H1 (cell line): ENCODE data around the gene RIBC1. TPM values are rescaled to one million over a fixed set of nuclear protein-coding genes. Genes with fewer than 3 reads are reported as not detected.

Source experiments
- CTCF ChIA-PET: fragments of 300-600 bp; sonication (Branson Sonifier 250); formaldehyde crosslinking; loops from one replicate; lab custom pipeline; 2021; ENCODE audit not compliant: partially characterized antibody; lab: Charles Lee
- POLR2A ChIA-PET: fragments of 300-600 bp; sonication (Branson Sonifier 250); formaldehyde crosslinking; loops from one replicate; lab custom pipeline; 2021; ENCODE audit warnings: inconsistent platforms; ENCODE audit not compliant: partially characterized antibody; lab: Charles Lee
- DNase-seq, 2 experiments: peaks; one replicate each; pipeline versions ENCODE4 v3.0.0 to v3.0.0-alpha.2; 2010 to 2022; ENCODE audit warnings: low spot score in 2 of 2, low read depth in 1 of 2, mixed read lengths in 1 of 2
- FAIRE-seq: peaks from 2 replicates; lab custom pipeline; 2011; peaks lifted over from hg19 to GRCh38; lab: Jason Lieb, UNC
- H2AFZ ChIP-seq: 2 replicates; pipeline ENCODE4 v1.8.1; 2012; ENCODE audit warnings: low read length, inconsistent platforms
- H2AK5ac ChIP-seq: 2 replicates; pipeline ENCODE4 v1.6.1; 2013; ENCODE audit warnings: low read depth, low read length
- H2BK120ac ChIP-seq: replicated peaks from 2 replicates; pipeline ENCODE3; 2013; ENCODE audit warnings: low read depth, low read length, inconsistent platforms
- H2BK12ac ChIP-seq: 2 replicates; pipeline ENCODE4 v1.6.1; 2013; ENCODE audit warnings: low read depth, low read length
- H2BK15ac ChIP-seq: 2 replicates; pipeline ENCODE4 v1.6.1; 2013; ENCODE audit warnings: low read length
- H2BK20ac ChIP-seq: 2 replicates; pipeline ENCODE4 v1.6.1; 2013; ENCODE audit warnings: low read length
- H2BK5ac ChIP-seq: 2 replicates; pipeline ENCODE4 v1.6.1; 2013; ENCODE audit warnings: low read depth, low read length
- H3K14ac ChIP-seq: 2 replicates; pipeline ENCODE4 v1.6.1; 2013; ENCODE audit warnings: inconsistent platforms; ENCODE audit not compliant: insufficient read length
- H3K18ac ChIP-seq: 2 replicates; pipeline ENCODE4 v1.6.1; 2013; ENCODE audit warnings: low read length; ENCODE audit errors: extremely low read depth
- H3K23ac ChIP-seq: 2 replicates; pipeline ENCODE4 v1.6.1; 2013; ENCODE audit warnings: inconsistent platforms; ENCODE audit not compliant: insufficient read length
- H3K23me2 ChIP-seq: 2 replicates; pipeline ENCODE4 v1.6.1; 2013; ENCODE audit warnings: low read depth, low read length
- H3K27ac ChIP-seq: 2 replicates; pipeline ENCODE4 v1.6.1; 2011; ENCODE audit warnings: low read depth, low read length, inconsistent platforms
- H3K27me3 ChIP-seq, 4 experiments: replicated peaks in 1 of 4; 1 replicate in 1 of 4; 2 replicates in 3 of 4; pipeline versions ENCODE4 v1.6.1 to v1.8.1; 2011 to 2013; ENCODE audit warnings: low read length in 3 of 4, mild to moderate bottlenecking in 3 of 4, inconsistent platforms in 2 of 4, mixed read lengths in 2 of 4, moderate library complexity in 1 of 4; ENCODE audit not compliant: control insufficient read depth in 3 of 4, insufficient read depth in 3 of 4; ENCODE audit errors: extremely low read depth in 1 of 4
- H3K36me3 ChIP-seq, 4 experiments: 2 replicates each; pipeline versions ENCODE4 v1.6.1 to v1.8.1; 2011 to 2013; ENCODE audit warnings: mild to moderate bottlenecking in 4 of 4, low read length in 3 of 4, moderate library complexity in 2 of 4, control low read depth in 1 of 4, inconsistent platforms in 1 of 4; ENCODE audit not compliant: insufficient read depth in 4 of 4, control insufficient read depth in 2 of 4
- H3K4ac ChIP-seq: replicated peaks from 2 replicates; pipeline ENCODE3; 2013; ENCODE audit warnings: low read length, low read depth, mixed read lengths, inconsistent platforms; ENCODE audit not compliant: insufficient read length
- H3K4me1 ChIP-seq, 4 experiments: replicated peaks in 1 of 4; 1 replicate in 1 of 4; 2 replicates in 3 of 4; pipeline versions ENCODE4 v1.6.1 to v1.8.1; 2011 to 2013; ENCODE audit warnings: low read length in 3 of 4, inconsistent platforms in 2 of 4, mixed read lengths in 1 of 4; ENCODE audit not compliant: insufficient read depth in 4 of 4, control insufficient read depth in 3 of 4
- H3K4me2 ChIP-seq, 2 experiments: 2 replicates each; pipeline versions ENCODE4 v1.6.1 to v1.8.1; 2011 to 2013; ENCODE audit warnings: low read depth in 2 of 2, low read length in 2 of 2, control low read depth in 1 of 2, inconsistent platforms in 1 of 2, mild to moderate bottlenecking in 1 of 2; ENCODE audit not compliant: insufficient read depth in 1 of 2
- H3K4me3 ChIP-seq, 4 experiments: fragments of 200-600, 300-600 bp in 1 of 4; sonication (generic), shearing (Covaris generic), sonication (Bioruptor Twin) in 1 of 4; 2 replicates each; pipeline versions ENCODE4 v1.5.1 to v1.8.1; 2011 to 2016; ENCODE audit warnings: low read length in 4 of 4, low read depth in 3 of 4, control low read depth in 2 of 4, inconsistent platforms in 2 of 4, mild to moderate bottlenecking in 2 of 4, mixed read lengths in 1 of 4, moderate library complexity in 1 of 4; ENCODE audit not compliant: insufficient read depth in 2 of 4; ENCODE audit errors: extremely low read depth in 1 of 4
- H3K56ac ChIP-seq: replicated peaks from 2 replicates; pipeline ENCODE3; 2013; ENCODE audit warnings: low read depth, mild to moderate bottlenecking, mixed read lengths, low read length, inconsistent platforms; ENCODE audit not compliant: insufficient read length
- H3K79me1 ChIP-seq: 2 replicates; pipeline ENCODE4 v1.6.1; 2013; ENCODE audit warnings: low read depth, low read length, control low read depth
- H3K79me2 ChIP-seq, 2 experiments: 2 replicates each; pipeline versions ENCODE4 v1.6.1 to v1.8.1; 2012 to 2013; ENCODE audit warnings: low read length in 2 of 2, mild to moderate bottlenecking in 2 of 2, inconsistent platforms in 1 of 2; ENCODE audit not compliant: insufficient read depth in 2 of 2, control insufficient read depth in 1 of 2
- H3K9ac ChIP-seq, 4 experiments: replicated peaks in 1 of 4; 1 replicate in 1 of 4; 2 replicates in 3 of 4; pipeline versions ENCODE4 v1.6.1 to v1.8.1; 2011 to 2013; ENCODE audit warnings: low read depth in 3 of 4, low read length in 3 of 4, control low read depth in 2 of 4, mild to moderate bottlenecking in 2 of 4, moderate library complexity in 2 of 4, inconsistent platforms in 1 of 4; ENCODE audit errors: extremely low read depth in 1 of 4
- H3K9me3 ChIP-seq, 2 experiments: 2 replicates each; pipeline versions ENCODE4 v1.6.1 to v1.8.1; 2012 to 2013; ENCODE audit warnings: mild to moderate bottlenecking in 2 of 2, moderate library complexity in 2 of 2, control low read depth in 1 of 2, inconsistent platforms in 1 of 2, low read depth in 1 of 2, low read length in 1 of 2, mixed read lengths in 1 of 2; ENCODE audit not compliant: insufficient read depth in 2 of 2
- H4K20me1 ChIP-seq, 2 experiments: replicated peaks in 1 of 2; 2 replicates each; pipeline versions ENCODE3 to v1.8.1; 2011 to 2013; ENCODE audit warnings: inconsistent platforms in 2 of 2, low read length in 2 of 2, mild to moderate bottlenecking in 1 of 2; ENCODE audit not compliant: insufficient read depth in 2 of 2, control insufficient read depth in 1 of 2
- H4K5ac ChIP-seq: 2 replicates; pipeline ENCODE4 v1.6.1; 2013; ENCODE audit warnings: low read length, low read depth, mixed read lengths, inconsistent platforms; ENCODE audit not compliant: insufficient read length
- H4K8ac ChIP-seq: 2 replicates; pipeline ENCODE4 v1.8.0; 2013; ENCODE audit warnings: mild to moderate bottlenecking, moderate library complexity, low read length, inconsistent platforms; ENCODE audit not compliant: insufficient read depth; ENCODE audit errors: extremely low read depth
- H4K91ac ChIP-seq: replicated peaks from 2 replicates; pipeline ENCODE3; 2013; ENCODE audit warnings: low read length, mixed read lengths, inconsistent platforms; ENCODE audit not compliant: insufficient read length
- BACH1 ChIP-seq: IDR thresholded peaks from 2 replicates; pipeline ENCODE4 v1.6.1; 2012; ENCODE audit warnings: low read length, improper control_type of control experiment
- CHD2 ChIP-seq: IDR thresholded peaks from 2 replicates; pipeline ENCODE4 v1.6.1; 2012; ENCODE audit warnings: low read length, improper control_type of control experiment
- CREB1 ChIP-seq: IDR thresholded peaks from 2 replicates; pipeline ENCODE4 v1.6.1; 2012; ENCODE audit warnings: inconsistent platforms
- EZH2 ChIP-seq: fragments of 200-600 bp; sonication (generic); IDR thresholded peaks from 2 replicates; pipeline ENCODE4 v1.7.1; 2012; ENCODE audit warnings: low read depth, mild to moderate bottlenecking, moderate library complexity, low read length, inconsistent platforms; ENCODE audit not compliant: severe bottlenecking
- HDAC2 ChIP-seq, 2 experiments: fragments of 300-600 bp in 1 of 2; sonication (generic) in 1 of 2; IDR thresholded peaks; 2 replicates each; pipeline ENCODE4 v1.6.1; 2011 to 2012; ENCODE audit warnings: low read depth in 2 of 2, low read length in 2 of 2, mild to moderate bottlenecking in 2 of 2, moderate library complexity in 2 of 2, borderline replicate concordance in 1 of 2, inconsistent platforms in 1 of 2
- KDM1A ChIP-seq: fragments of 200-600, 300-600 bp; sonication (generic); IDR thresholded peaks from 2 replicates; pipeline ENCODE4 v1.7.1; 2016; ENCODE audit warnings: mild to moderate bottlenecking, low read length, borderline replicate concordance
- KDM5A ChIP-seq: fragments of 200-600 bp; IDR thresholded peaks from 2 replicates; pipeline ENCODE4 v1.7.1; 2012; ENCODE audit warnings: mild to moderate bottlenecking, low read length, inconsistent platforms, mixed read lengths
- POLR2AphosphoS5 ChIP-seq: IDR thresholded peaks from 2 replicates; pipeline ENCODE4 v1.6.1; 2011; ENCODE audit warnings: low read depth, low read length
- SIN3A ChIP-seq, 2 experiments: IDR thresholded peaks in 1 of 2; conservative IDR thresholded peaks in 1 of 2; 2 replicates each; pipeline ENCODE4 v1.6.1; 2011 to 2012; ENCODE audit warnings: low read length in 2 of 2, improper control_type of control experiment in 1 of 2, low read depth in 1 of 2, mild to moderate bottlenecking in 1 of 2
- SP2 ChIP-seq: IDR thresholded peaks from 2 replicates; pipeline ENCODE4 v1.6.1; 2012; ENCODE audit warnings: mild to moderate bottlenecking, low read length, inconsistent platforms
- WGBS, 2 experiments: shearing (Covaris generic) in 1 of 2; methylation state at CpG; one replicate each; pipeline versions ENCODE4 v1.1.6 to v1.1.7; 2013 to 2015; ENCODE audit warnings: low lambda C conversion rate in 2 of 2, mixed read lengths in 2 of 2, inconsistent platforms in 1 of 2, low coverage in 1 of 2, missing lambda C conversion rate in 1 of 2; ENCODE audit not compliant: insufficient replicate concordance in 2 of 2, insufficient coverage in 1 of 2, insufficient read length in 1 of 2; ENCODE audit errors: extremely low coverage in 1 of 2, missing lambda C conversion rate in 1 of 2; 5-methylcytosine and 5-hydroxymethylcytosine counted together
- polyA plus RNA-seq, 7 experiments: library from polyadenylated mRNA; depleted of rRNA in 3 of 7; stranded (reverse) in 5 of 7; unstranded in 2 of 7; fragments of >200 nt in 5 of 7; fragments of 200-250 nt in 2 of 7; gene quantifications; 1 replicate in 5 of 7; 2 replicates in 1 of 7; 4 replicates in 1 of 7; pipeline versions ENCODE4 v1.2.1 to v1.2.3, GENCODE V29; 2011 to 2013; ENCODE audit warnings: missing spikeins in 2 of 7, mixed read lengths in 2 of 7
- total RNA-seq: library from RNA; stranded (reverse); fragmentation: NEBNext Ultra II Directional; extraction: Animal tissue kit (Norgen Biotek cat#: 25700); gene quantifications from 2 replicates; pipeline ENCODE4 v1.2.1, GENCODE V29; 2021
- TF ChIP-seq, protein P1 (sequence below): IDR thresholded peaks from 2 replicates; pipeline ENCODE4 v1.6.1; 2011; ENCODE audit warnings: low read length, improper control_type of control experiment
- TF ChIP-seq, protein P2 (sequence below): IDR thresholded peaks from 2 replicates; pipeline ENCODE4 v1.6.1; 2012; ENCODE audit warnings: inconsistent platforms

Gene RIBC1
- total and polyA plus RNA-seq, 2 of the 8 experiments (the other 6 are each of a cell fraction or from before 2014, with no cell fraction given), result 0.41 to 0.97 TPM

DNA sequence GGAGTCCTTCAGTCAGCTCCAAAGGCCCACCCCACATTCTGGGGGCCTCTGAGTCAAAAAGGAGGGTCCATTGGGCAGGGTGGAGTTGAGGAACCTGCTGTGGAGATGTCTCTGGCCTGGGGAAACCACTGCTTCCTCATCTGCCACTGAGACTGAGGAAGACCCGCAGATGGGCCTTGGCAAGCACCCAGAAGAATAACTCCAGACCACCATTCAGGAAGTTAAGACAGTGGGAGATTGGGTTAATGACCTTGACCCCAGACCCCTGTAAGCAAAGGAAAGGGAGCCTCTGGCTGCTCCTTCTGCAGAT, 19.6 kb downstream of the RIBC1 start:
- Histone ChIP-seq H3K4me1 (0 out of 7 replicates have a peak, but pooled peaks cover 0 to 3% (median 0%) of the 10 kb centered on the region in 4 experiments), H4K5ac (no peak overlapping the region), H4K8ac (no peak overlapping the region), H3K18ac (no peak overlapping the region)
- CTCF ChIA-PET, result interaction anchor here (0.7 kb wide), 1 partner anchor 273 kb away, joined by 5 read pairs; no protein-coding TSS in a partner anchor
- no peak for TF ChIP-seq CREB1
- TF ChIP-seq, protein P1, sequence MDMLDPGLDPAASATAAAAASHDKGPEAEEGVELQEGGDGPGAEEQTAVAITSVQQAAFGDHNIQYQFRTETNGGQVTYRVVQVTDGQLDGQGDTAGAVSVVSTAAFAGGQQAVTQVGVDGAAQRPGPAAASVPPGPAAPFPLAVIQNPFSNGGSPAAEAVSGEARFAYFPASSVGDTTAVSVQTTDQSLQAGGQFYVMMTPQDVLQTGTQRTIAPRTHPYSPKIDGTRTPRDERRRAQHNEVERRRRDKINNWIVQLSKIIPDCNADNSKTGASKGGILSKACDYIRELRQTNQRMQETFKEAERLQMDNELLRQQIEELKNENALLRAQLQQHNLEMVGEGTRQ, result no peak
- TF ChIP-seq, protein P2, sequence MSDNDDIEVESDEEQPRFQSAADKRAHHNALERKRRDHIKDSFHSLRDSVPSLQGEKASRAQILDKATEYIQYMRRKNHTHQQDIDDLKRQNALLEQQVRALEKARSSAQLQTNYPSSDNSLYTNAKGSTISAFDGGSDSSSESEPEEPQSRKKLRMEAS, result no peak
- no peak for TF ChIP-seq EZH2
- TF ChIP-seq KDM5A, result no peak
- no peak for TF ChIP-seq HDAC2 (IDR thresholded peaks at IDR 0.05; ENCODE audit: borderline replicate concordance in 1 of 2, low read depth in 2 of 2, low read length in 2 of 2)
- TF ChIP-seq SIN3A (conservative IDR thresholded peaks at IDR 0.05 in 1 of 2, IDR thresholded peaks at IDR 0.05 in 1 of 2; ENCODE audit: low read depth in 1 of 2, low read length in 2 of 2), result no peak
- no peak for TF ChIP-seq BACH1
- TF ChIP-seq SP2, result no peak
- TF ChIP-seq KDM1A, result no peak
- TF ChIP-seq POLR2AphosphoS5, result no peak
- TF ChIP-seq CHD2, result no peak
- TF ChIP-seq, all 59 proteins: peak for 0
- no peaks in the 10 kb centered on the region for H3K36me3 ChIP-seq
- H3K4me2 ChIP-seq, result peak overlapping the region; percentile 74 to 90
- H3K4ac ChIP-seq, result no peak overlapping the region
- WGBS, 2 experiments, result 100% methylated on average over 1 of the region's 1 CpG; no CpG with 5 or more reads in 1 of the 2 experiments
- no peak overlapping the region for H3K14ac ChIP-seq
- H3K27me3 ChIP-seq, result peaks cover 0 to 12% (median 7%) of the 10 kb centered on the region in 4 experiments; a peak in 5 of 7 replicates
- H2BK5ac ChIP-seq, result no peak overlapping the region
- no peak overlapping the region for H2BK20ac ChIP-seq
- H3K9me3 ChIP-seq, result no peaks in the 10 kb centered on the region
- no peaks in the 10 kb centered on the region for H3K79me2 ChIP-seq
- no peak overlapping the region for H2AK5ac ChIP-seq
- no peaks in the 10 kb centered on the region for H3K79me1 ChIP-seq
- no peaks in the 10 kb centered on the region for H4K20me1 ChIP-seq
- no peak overlapping the region for H3K56ac ChIP-seq
- H2BK12ac ChIP-seq, result no peak overlapping the region
- FAIRE-seq (no peak), DNase-seq (no peak)
- H3K27ac ChIP-seq, result no peak overlapping the region
- no peak overlapping the region for H2BK15ac ChIP-seq
- POLR2A ChIA-PET, result no interaction called here
- no peak overlapping the region for H3K23ac ChIP-seq
- H2AFZ ChIP-seq, result 0 out of 2 replicates have a peak overlapping the region, but pooled peaks have one; percentile 77
- no peak overlapping the region for H3K9ac ChIP-seq
- peaks cover 5% of the 10 kb centered on the region; the same call in 1 of the 2 replicates for H3K23me2 ChIP-seq
- no peak overlapping the region for H4K91ac ChIP-seq
- H2BK120ac ChIP-seq, result no peak overlapping the region
- peak overlapping the region; percentile 56 to 66 (median 62); a peak in 5 of 8 replicates for H3K4me3 ChIP-seq
